Measurements from ENCODE around the gene GALNT16.

The GALNT16 gene

DNA sequence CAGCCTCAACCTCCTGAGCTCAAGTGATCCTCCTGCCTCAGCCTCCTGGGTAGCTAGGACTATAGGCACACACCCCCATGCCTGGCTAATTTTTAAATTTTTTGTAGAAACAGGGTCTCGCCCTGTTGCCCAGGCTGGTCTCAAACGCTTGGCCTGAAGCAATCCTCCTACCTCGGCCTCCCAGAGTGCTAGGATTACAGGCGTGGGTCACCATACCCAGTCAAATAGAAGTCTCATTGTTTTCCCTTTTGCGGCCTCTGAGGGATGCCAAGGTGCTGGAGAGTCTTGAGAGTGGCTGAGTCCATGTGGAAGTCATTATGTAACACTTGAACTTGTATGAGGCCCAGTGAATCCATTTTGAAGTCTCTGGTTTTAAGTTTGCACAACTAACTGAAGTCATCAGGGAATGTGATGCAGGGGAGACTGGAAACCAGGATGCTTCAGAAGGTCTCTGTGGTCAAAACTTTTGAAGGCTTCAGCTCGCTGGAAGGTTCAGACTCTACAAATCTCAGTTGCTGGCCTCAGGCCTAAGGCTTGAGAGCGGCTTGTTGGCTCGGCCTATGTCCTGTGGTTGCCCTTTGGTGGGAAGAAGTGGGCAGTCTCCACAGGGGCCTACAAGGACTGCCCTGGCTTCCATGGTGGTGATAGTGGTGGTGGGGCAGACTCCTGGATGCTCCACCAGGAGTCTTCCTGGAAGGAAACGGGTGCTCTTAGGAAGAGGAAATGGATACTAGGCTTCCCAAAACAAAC is 29.2 kb downstream of the GALNT16 start:
- TF ChIP-seq, protein P1, sequence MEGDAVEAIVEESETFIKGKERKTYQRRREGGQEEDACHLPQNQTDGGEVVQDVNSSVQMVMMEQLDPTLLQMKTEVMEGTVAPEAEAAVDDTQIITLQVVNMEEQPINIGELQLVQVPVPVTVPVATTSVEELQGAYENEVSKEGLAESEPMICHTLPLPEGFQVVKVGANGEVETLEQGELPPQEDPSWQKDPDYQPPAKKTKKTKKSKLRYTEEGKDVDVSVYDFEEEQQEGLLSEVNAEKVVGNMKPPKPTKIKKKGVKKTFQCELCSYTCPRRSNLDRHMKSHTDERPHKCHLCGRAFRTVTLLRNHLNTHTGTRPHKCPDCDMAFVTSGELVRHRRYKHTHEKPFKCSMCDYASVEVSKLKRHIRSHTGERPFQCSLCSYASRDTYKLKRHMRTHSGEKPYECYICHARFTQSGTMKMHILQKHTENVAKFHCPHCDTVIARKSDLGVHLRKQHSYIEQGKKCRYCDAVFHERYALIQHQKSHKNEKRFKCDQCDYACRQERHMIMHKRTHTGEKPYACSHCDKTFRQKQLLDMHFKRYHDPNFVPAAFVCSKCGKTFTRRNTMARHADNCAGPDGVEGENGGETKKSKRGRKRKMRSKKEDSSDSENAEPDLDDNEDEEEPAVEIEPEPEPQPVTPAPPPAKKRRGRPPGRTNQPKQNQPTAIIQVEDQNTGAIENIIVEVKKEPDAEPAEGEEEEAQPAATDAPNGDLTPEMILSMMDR (IDR thresholded peaks at IDR 0.05): no peak

DNA sequence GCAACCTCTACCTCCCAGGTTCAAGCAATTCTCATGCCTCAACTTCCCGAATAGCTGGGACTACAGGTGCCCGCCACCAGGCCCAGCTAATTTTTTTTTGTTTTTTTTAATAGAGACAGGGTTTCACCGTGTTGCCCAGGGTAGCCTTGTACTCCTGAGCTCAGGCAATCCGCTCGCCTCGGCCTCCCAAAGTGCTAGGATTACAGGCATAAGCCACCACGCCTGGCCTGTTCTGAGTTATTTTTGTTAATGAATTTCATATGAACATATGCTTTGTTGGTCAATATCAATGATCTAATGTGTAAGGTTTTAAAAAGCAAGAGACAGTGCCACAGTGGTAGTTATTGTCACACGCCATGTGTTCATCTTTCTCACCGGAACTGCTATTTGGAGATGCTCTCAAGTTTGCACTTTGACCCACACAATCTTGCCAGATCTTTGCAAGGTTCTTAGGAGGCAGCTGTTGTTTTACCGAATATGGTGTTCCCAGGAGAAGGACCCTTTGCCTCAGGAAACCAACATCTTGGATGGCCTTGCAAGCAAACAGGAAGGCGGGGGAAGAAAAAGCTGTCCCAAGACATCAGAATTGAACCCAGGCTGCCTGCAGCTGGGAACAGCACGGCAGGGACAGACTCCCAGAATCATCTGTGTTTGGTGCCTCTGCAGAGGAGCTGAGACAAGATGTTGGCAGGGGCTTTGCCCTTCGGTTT is 30.0 kb downstream of the GALNT16 start:
- TF ChIP-seq, protein P1 (IDR thresholded peaks at IDR 0.05): no peak

DNA sequence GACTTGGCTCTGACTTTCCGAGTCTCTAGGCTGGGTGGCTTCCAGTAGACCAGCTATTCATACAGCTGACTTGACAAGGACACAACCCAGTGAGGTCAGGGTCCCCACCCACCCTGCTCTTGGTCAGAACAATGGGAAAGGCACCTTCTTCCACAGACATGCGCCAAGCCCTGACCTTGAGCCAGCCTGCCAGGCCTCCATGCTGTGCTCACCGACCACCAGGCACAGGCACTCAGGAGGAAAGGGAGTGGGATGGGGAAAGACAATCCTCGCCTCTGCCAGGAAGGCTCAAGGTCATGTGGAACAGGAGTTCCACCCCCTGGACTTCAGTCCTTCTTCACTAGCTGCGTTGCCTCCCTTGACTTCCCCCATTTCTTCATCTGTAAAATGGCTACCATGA is 31.4 kb downstream of the GALNT16 start:
- TF ChIP-seq, protein P1 (IDR thresholded peaks at IDR 0.05): no peak

DNA sequence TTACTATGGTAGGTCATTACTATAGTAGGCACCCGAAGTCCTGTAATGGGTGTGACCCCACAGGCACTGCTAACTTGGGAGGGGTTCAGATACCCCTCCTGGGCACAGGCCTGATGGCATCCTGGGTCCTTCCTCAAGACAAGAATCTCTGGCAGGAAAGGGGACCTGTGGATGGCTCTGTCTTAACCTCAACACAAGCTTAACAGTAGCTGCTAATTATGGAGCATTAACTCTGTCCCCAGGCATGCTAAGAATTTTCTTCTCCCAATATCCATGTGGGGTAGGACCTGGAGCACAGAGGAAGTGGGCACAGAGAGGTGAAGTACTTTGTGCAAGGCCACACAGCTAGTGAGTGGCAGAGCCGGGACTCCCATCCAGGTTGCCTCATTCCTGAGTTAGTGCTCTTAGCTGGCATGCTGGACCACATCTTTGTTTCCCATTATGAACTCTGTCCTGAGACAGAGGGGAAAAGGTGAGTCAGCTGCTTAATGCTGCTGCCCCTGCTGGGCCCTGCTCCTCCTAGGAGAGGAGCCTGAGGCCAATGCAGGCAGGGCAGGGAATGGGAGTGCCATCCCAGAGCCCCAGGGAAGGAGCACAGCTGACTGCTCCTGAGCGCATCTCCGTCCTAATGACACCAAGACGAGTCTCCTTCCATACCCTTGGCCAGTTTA is 32.1 kb downstream of the GALNT16 start:
- TF ChIP-seq, protein P1 (IDR thresholded peaks at IDR 0.05): no peak

DNA sequence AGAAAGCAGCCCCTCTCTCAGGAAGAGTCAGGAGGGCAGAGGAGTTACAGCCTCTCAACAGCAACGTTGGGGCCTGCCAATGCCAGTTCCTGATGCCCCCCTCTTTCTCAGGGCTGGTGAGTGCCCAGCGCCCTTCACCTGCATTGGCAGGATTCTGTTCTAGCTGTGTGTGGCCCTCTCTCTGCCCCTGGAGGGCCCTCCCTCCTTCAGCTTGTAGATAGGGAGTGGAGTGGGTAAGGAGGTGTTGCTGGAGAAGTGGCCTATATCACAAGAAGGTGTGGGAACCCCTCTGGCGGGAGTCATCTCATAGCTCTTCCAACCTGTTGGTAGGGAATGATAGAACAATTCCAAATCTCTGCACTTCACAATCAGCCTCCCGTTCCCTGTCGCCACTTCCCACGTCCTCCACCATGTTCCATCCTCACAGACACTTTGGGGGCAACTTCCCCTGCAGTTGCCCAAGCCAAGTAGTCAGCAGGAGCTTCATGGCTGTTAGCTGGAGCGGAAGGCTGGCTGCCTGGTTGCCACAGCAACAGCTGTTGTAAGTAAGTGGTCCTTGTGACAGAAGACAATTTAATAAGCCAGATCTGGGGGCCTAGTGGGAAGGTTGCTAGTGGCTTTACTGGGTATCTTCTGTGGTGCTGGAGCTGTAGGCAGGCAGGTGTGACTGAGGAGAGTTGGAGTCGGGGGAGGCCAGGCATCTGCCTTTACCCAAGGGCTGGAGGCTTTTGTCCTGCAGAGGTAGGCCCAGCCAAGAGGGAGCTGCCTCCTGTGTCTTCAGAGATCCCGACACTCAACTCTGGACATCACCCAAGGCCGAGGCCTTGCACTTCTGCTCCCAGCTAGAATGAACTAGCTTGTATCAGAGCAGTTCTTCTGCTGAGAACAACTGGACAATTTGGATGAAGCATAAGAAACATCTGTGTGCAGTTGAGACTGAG is 38.4 kb downstream of the GALNT16 start:
- TF ChIP-seq, protein P1 (IDR thresholded peaks at IDR 0.05): no peak

DNA sequence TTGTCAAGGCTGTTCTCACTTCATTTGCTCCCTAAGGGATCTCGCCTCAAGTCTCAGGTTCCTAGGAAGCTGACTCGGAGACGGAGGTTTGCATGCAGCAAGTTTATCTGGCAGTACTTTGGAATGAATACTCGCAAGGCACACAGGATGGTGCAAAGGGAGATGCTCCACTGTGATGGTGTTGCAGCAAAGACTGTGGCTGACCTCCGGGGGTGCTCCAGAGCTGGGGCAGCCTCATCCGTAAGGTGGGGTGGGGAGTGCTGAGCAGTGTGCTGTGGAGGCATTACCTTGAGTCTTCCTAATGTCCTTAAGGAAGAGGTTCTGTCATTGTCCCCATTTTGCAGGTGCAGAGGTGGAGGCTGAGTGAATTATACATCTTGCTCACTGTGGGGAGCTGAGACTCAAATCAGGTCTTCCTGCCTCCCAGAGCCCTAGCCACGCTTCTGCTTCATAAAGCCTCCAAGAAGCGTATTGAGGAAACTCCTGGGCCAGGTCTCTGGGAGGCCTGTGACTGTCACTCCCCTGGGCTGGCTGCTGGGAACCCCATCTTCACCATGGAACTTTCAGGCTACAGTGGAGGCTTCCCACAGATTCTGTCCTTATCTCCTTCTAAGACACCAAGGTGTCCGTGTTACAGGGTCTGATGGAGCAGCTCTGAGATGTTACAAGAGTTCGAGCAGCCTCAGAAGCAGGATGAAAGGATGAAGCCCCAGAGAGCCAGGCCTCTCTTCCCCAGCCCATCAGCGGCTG is 39.5 kb downstream of the GALNT16 start:
- TF ChIP-seq, protein P1 (IDR thresholded peaks at IDR 0.05): no peak
